Measurements from ENCODE around the gene IGF1R. TPM values are rescaled to one million over a fixed set of nuclear protein-coding genes. Genes with fewer than 3 reads are reported as not detected.

The IGF1R gene
- total RNA-seq, 2 donors from 2014 or later = 115 to 119 TPM

GRCh38 chr15:98942431-98942830 is 294.1 kb downstream of the IGF1R start:
- Histone ChIP-seq H3K4me1 (ENCODE audit: control insufficient read depth, insufficient read depth, low read length) (no peaks in the 10 kb centered on the region), H3K36me3 (ENCODE audit: control insufficient read depth, insufficient read depth, low read length) (peaks cover 92% of the 10 kb centered on the region), H3K27me3 (ENCODE audit: control insufficient read depth, insufficient read depth, low read length, poor library complexity, severe bottlenecking) (no peaks in the 10 kb centered on the region), H3K27ac (ENCODE audit: low read depth, low read length) (no peak overlapping the region), H3K9ac (ENCODE audit: extremely low read depth, low read length, poor library complexity, severe bottlenecking) (no peak overlapping the region), H3K9me3 (ENCODE audit: control insufficient read depth, low read length) (no peaks in the 10 kb centered on the region), H3K4me3 (ENCODE audit: low read length) (no peak overlapping the region)
- WGBS, 2 experiments (ENCODE audit: insufficient coverage in 1 of 2, insufficient read length in 1 of 2) = 95 to 96% methylated on average over 5 to 7 of the region's 7 CpGs
- DNase-seq = no peak
- Mint-ChIP-seq H3K27me3 (ENCODE audit: insufficient read depth) (no peaks in the 10 kb centered on the region), H3K4me3 (no peak overlapping the region), H3K4me1 (no peaks in the 10 kb centered on the region), H3K27ac (no peak overlapping the region), H3K9me3 (no peaks in the 10 kb centered on the region), H3K36me3 (ENCODE audit: low read depth) (peaks cover 85% of the 10 kb centered on the region)
- TF ChIP-seq CTCF (conservative IDR thresholded peaks at IDR 0.05) = no peak

GRCh38 chr15:98943051-98943508 is 294.7 kb downstream of the IGF1R start:
- Mint-ChIP-seq H3K27ac (no peak overlapping the region), H3K27me3 (ENCODE audit: insufficient read depth) (no peaks in the 10 kb centered on the region), H3K4me3 (no peak overlapping the region), H3K9me3 (no peaks in the 10 kb centered on the region), H3K36me3 (ENCODE audit: low read depth) (peaks cover 84% of the 10 kb centered on the region), H3K4me1 (no peaks in the 10 kb centered on the region)
- 92 to 100% methylated on average over 3 to 5 of the region's 5 CpGs for WGBS, 2 experiments (ENCODE audit: insufficient coverage in 1 of 2, insufficient read length in 1 of 2)
- Histone ChIP-seq H3K4me1 (ENCODE audit: control insufficient read depth, insufficient read depth, low read length) (no peaks in the 10 kb centered on the region), H3K27ac (ENCODE audit: low read depth, low read length) (no peak overlapping the region), H3K9ac (ENCODE audit: extremely low read depth, low read length, poor library complexity, severe bottlenecking) (no peak overlapping the region), H3K9me3 (ENCODE audit: control insufficient read depth, low read length) (no peaks in the 10 kb centered on the region), H3K36me3 (ENCODE audit: control insufficient read depth, insufficient read depth, low read length) (peaks cover 91% of the 10 kb centered on the region), H3K4me3 (ENCODE audit: low read length) (no peak overlapping the region), H3K27me3 (ENCODE audit: control insufficient read depth, insufficient read depth, low read length, poor library complexity, severe bottlenecking) (no peaks in the 10 kb centered on the region)
- DNase-seq = no peak
- TF ChIP-seq CTCF (conservative IDR thresholded peaks at IDR 0.05) = no peak

GRCh38 chr15:98943601-98944151 is 295.3 kb downstream of the IGF1R start:
- Histone ChIP-seq H3K27ac (ENCODE audit: low read depth, low read length) (no peak overlapping the region), H3K9me3 (ENCODE audit: control insufficient read depth, low read length) (no peaks in the 10 kb centered on the region), H3K36me3 (ENCODE audit: control insufficient read depth, insufficient read depth, low read length) (peaks cover 91% of the 10 kb centered on the region), H3K4me1 (ENCODE audit: control insufficient read depth, insufficient read depth, low read length) (no peaks in the 10 kb centered on the region), H3K27me3 (ENCODE audit: control insufficient read depth, insufficient read depth, low read length, poor library complexity, severe bottlenecking) (no peaks in the 10 kb centered on the region), H3K4me3 (ENCODE audit: low read length) (no peak overlapping the region), H3K9ac (ENCODE audit: extremely low read depth, low read length, poor library complexity, severe bottlenecking) (no peak overlapping the region)
- Mint-ChIP-seq H3K27ac (no peak overlapping the region), H3K36me3 (ENCODE audit: low read depth) (peaks cover 81% of the 10 kb centered on the region), H3K27me3 (ENCODE audit: insufficient read depth) (no peaks in the 10 kb centered on the region), H3K9me3 (no peaks in the 10 kb centered on the region), H3K4me3 (no peak overlapping the region), H3K4me1 (no peaks in the 10 kb centered on the region)
- TF ChIP-seq CTCF (conservative IDR thresholded peaks at IDR 0.05) = no peak
- WGBS, 2 experiments (ENCODE audit: insufficient coverage in 1 of 2, insufficient read length in 1 of 2) = 97 to 98% methylated on average over 5 to 6 of the region's 6 CpGs
- no peak for DNase-seq
